Activated effector memory CD4-positive, alpha-beta T cell treated with anti-CD3 and anti-CD28 coated beads, Interleukin-2, amount 50 U/mL, for 16 hours (primary cell): ENCODE data around the gene ORM1.
"Not testable (repeated sequence)": the region's sequence is repeated elsewhere in the genome, so short reads cannot be mapped to it uniquely, and the experiment has no call there.

ENCODE experiments used
- DNase-seq: peaks from one replicate; pipeline ENCODE4 v3.0.0-alpha.2; 2020

ORM1 gene

GRCh38 chr9:114308361-114308950, 14.4 kb upstream of the ORM1 start:
- DNase-seq: peak; percentile 41

DNA sequence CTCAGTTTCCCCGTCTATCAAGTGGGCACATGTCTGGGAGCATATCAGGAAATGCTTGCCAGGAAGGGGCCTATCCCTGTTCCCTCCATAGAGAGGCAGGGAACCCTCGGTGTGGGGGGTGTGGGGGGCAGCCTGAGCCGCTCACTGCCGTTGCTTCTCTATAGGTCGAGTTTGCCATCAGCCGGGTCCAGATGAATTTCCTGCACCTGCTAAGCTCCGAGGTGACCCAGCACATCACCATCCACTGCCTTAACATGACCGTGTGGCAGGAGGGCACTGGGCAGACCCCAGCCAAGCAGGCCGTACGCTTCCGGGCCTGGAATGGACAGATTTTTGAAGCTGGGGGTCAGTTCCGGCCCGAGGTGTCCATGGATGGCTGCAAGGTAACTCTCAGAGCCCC, 13.8 kb upstream of the ORM1 start:
- peak; percentile 24 for DNase-seq

GRCh38 chr9:114310471-114311450, 12.1 kb upstream of the ORM1 start:
- peak; percentile 31 for DNase-seq

DNA sequence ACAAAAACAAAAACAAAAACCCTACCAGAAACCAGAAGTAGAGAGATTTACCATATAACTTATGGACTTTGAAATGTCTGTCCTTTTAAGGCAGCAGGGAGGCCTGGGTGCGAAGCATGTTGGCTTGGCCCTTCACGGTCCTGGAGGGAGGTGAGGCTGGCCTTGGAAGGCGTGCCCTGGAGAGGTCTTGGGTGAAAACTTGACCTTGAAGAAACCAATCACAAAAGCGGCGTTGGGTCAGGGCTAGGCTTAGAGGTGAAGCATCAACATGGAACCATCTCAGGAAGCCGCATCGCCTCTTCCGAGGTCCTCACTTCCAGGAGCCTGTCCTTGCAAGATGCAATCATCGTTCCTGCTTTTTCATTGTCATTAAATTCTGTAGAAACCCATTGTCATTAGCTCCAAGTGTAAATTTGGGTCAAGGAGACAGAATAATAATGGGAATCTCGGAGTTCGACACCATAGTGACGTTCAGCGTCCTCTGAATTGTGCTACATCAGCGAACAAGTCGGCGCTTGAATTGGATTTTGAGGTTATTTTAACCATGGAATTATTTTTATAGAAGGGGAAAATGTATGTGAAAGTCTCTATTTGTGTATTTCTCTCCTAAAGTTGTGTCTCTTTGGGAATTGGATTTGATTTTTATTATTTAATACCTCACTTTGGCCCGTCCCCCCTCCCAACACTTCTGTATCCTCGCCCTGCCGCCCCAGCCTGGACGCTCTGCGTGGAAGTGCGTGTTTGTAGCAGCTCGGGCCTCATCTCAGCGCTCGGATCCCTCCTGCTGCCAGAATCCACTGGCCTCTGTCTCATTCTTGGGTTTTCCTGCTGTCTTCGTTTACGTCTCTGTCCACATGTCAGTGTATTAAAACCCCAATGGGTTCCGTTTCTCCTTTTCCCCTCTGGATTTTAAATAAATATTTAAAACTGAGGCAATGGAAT, 11.1 kb upstream of the ORM1 start:
- peak; percentile 42 for DNase-seq

GRCh38 chr9:114312513-114312875, 10.4 kb upstream of the ORM1 start:
- peak; percentile 2 for DNase-seq

DNA sequence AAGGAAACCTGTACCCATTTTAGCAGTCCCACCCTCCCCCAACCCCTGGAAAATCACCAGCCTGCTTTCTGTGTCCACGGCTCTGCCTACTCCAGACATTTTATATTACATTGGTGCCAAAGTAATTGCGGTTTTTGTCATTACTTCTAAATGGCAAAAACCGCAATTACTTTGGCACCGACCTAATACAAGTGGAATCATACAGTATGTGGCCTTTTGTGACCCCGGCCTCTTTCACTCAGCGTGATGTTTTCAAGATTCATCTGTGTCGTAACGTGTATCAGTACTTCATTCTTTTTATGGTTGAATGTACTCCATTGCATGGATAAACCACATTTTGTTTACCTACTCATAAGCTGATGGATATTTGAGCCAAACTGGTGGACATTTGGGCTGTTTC, 9.7 kb upstream of the ORM1 start:
- peak; percentile 6 for DNase-seq

- DNase-seq: peak; percentile 31
Measured at GRCh38 chr9:114314256-114314867, 8.5 kb upstream of the ORM1 start.

DNA sequence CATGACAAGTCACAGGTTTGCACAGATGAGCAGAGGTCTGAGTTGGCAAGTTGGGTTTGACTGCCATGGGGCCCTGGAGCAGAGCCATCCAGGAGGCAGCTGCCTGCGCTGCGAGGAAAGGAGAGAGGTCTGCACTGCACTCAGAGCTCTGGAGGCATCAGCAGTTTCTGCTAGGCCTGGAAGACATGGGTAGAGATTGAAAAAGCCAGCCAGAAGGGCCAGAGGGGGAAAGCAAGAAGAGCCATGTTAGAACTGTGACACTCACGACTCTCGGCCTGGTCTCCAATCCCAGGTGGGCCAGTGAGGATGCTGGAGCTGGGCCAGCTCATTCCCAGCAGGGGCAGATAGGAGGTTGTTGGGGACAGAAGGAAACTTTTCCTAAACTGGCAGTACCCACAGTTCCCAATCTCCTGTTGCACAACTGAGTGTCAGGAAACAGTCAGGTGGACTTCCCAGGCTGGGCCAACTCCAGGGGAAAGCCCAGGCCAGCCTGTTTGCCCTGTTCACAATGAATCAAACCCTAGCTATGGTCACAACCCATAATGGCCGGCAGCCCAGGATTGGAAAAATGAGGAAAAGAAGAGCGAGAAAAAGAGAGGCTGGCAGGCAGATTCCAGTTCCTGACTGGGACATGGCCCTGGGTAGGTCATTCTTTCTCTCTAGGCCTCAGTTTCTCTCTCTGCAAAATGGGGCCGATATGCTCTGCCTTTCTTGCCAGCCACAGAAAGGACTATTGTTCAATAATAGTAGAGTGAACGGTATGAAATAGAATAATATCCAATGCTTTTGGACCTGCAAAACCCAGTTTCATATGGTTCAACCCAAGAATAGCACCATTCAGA, 7.8 kb upstream of the ORM1 start:
- DNase-seq: peak; percentile 46

DNA sequence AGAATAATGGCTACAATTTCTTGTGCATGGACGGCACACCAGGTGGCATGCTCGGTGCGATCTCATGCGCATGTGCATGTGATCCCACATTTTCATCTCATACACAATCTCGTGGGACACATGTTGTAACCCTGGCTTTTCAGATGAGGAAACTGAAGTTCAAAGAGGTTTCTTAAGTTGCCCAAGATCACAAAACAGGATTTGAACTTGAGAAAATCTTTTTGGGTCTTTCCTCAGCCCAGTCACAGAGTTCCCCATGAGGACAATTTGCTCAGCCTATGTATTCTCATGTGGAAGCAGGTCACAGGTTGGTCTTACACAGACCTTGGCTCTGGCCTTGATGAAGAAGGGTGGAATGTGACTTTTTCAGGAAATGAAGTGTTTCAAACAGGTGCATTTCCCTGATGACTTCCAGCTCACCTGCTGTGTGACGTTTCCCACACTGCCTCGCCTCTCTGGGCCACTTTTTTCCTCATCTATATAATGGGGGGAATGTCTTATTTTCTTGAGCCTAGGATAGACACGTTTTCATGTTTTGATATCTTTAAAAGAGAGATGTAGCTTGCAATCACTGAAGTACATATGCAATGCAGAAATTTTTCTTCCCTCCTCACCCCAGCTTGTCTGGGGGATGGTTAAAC, 7.1 kb upstream of the ORM1 start:
- DNase-seq: peak; percentile 34

- DNase-seq: peak; percentile 53
Measured at GRCh38 chr9:114316605-114317230, 6.2 kb upstream of the ORM1 start.

DNA sequence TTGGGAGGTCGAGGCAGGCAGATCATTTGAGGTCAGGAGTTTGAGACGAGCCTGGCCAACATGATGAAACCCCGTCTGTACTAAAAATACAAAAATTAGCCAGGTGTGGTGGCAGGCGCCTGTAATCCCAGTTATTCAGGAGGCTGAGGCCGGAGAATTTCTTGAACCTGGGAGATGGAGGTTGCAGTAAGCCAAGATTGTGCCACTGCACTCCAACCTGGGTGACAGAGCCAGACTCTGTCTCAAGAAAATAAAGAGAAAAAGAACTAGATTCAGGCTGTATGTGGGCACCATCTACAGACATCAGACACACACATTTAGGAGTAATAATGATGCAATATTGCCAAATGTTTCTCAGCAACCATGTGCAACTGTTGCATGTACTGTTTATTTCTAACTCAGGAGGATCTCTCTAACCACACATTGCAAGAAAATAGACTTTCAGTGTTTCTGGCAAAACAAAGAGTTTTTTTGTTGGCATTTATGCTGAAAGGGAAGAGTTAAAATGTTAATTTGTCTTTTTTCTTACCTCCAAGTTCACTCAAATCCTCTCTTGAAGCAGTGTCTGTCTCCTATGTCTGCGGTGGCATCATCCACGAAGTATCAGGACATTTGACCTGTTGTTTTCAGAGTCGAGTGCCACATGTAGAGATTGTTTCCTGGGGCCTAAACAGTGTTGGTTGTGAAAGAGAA, 5.1 kb upstream of the ORM1 start:
- DNase-seq: peak; percentile 8

DNA sequence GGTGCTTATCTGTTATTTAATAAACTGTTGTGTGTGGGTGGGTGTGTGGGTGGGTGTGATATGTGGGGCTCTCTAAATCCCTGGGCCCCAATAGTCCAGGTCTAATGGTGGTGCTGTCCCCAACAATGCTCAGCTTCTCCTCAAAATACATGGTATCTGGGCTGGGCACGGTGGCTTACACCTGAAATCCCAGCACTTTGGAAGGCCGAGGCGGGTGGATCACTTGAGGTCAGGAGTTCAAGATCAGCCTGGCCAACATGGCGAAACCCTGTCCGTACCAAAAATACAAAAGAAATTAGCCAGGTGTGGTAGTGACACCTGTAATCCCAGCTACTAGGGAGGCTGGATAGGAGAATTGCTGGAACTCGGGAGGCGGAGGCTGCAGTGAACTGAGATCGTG, 4.5 kb upstream of the ORM1 start:
- DNase-seq: peak; percentile 25

DNA sequence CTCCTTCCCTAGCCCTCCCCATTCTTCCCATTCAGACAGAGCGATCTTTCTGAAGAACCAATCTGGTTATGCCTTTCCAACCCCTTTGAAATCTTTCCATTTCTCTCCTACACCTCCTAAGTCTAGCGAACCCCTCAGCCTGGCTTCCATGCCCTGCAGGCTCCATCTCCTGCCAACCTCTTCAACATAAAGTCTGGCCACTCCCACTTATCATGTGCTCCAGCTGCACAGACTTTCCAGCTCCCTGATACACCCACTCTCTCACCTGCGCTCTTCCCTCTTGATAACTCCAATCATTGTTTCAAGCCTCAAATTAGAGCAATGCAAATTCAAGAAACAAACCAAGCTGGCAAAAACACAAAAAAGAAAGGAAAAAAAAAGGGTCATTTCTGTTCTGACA, 3.8 kb upstream of the ORM1 start:
- DNase-seq: peak; percentile 4

GRCh38 chr9:114320710-114321109, 2.2 kb upstream of the ORM1 start:
- DNase-seq: peak; percentile 6

DNA sequence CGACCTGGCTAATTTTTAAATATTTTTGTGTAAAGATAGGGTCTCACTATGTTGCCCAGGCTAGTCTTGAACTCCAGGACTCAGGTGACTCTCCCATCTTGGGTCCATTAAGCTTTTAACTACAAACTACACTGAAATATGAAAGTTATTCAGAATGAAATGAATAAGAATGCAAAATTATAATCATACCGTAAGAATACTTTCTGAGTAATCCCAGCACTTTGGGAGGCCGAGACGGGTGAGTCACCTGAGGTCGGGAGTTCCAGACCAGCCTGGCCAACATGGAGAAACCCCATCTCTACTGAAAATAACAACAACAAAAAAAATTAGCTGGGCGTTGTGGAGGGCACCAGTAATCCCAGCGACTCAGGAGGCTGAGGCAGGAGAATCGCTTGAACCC, 1.1 kb upstream of the ORM1 start:
- DNase-seq: no peak

DNA sequence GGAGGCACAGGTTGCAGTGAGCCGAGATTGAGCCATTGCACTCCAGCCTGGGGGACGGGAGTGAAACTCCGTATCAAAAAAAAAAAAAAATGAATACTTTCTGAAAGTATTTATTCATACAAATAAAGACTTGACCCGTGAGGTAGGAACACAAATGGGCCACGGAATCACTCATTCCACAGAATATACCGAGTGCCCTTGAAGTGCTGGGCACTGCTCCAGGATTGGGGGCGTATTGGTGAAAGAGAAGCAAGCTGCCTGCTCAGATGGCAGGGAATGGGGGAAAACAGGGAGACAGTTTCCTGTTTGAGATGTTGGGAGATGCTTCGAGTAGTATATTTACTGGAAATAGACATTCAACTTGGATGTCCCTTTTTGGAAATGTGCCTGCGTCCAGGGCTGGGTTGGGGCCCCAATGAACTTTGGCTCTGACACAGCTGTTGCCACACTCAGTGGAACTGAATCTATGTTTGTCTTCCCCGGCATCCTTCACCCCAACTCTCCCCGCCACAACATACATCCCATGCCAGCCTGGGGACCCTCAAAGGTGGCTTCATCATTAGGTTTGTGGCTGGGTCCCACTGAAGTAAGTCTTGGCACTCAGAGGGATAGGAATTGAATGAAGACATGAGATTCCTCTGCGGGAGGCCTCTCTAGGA, 609 bp upstream of the ORM1 start:
- not testable (repeated sequence) for DNase-seq

- DNase-seq: not testable (repeated sequence)
Measured at GRCh38 chr9:114323849-114324248, 951 bp downstream of the ORM1 start.

GRCh38 chr9:114324492-114324891, 1.6 kb downstream of the ORM1 start:
- DNase-seq: no peak

DNA sequence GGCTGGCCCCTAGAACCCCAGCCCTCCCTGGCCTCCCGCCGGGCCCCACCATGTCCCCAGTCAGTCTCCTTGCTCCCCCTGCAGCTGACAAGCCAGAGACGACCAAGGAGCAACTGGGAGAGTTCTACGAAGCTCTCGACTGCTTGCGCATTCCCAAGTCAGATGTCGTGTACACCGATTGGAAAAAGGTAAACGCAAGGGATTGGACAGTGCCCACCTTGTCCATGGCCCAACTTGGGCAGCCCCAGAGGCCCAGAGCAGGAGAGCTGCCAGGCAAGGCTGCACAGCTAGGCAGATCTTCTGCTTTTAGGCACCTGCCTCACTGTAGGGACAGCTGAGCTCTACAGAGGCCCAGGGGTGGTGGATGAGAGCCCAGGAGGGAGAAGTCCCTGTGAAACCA, 2.1 kb downstream of the ORM1 start:
- DNase-seq: not testable (repeated sequence)
